EL (cell line): ENCODE measurements around the gene IGSF1.

Source experiments
- DNase-seq: peaks from one replicate; pipeline ENCODE4 v3.0.0-alpha.2; 2016

Gene IGSF1

DNA sequence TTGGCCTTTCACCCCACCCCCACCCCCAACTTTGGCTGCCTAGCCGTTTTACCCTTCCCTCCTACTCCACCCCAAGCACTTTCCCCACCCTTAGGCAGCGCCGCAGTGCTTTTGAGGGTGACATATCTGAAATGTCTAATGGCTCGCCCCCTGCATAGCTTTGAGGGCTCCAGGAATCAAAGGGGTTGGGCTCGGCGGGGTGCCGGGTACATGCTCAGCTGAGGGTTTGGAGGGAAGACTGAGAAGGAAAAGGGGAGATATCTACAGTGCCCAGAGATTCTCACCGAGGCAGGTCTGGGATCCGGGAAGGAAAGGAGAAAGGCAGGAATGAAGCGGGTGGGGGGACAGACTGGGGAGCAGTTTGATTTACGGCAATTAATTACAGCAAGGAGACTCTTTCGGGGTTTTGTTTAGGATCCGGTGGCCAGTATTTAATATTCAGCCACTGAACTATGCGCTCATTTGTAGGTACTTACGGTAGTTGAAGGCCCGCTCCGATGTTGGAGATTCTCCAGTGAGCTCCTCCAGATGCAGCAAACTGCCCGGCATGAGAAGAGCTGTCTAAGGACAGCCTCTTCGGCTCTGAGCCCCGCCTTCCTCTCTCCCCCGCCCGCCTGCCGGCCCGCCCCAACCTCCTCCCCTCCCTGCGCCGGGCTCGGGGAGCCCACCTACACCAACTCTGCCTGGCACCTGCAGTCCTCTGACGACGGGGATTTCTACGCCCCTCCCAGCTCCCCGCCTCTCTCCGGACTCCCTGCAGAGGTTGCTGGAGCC is at the start of gene IGSF1:
IGSF1 (minus strand) TSS at position 569 of the 774 bp plus-strand sequence. CDS start 2,632 bp downstream, outside the sequence.
- DNase-seq, result no peak

DNA sequence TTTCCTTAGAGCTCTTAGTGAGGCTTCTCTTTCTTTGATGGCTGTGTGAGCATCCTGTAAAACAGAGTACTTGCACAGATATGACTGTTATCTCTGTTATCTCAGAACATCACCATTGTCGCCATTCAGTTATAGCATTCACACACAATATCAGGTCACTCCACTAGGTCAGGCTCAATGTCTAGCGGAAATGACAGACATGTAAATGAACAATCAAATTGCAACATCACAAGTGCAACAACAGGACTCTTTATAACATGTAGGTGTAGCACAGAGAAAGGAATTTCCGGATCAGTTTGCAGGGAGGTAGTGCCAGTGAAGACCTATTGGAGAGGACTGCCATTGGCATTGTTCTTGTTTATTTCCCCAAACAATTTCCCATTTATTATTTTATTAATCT is 43.2 kb upstream of the IGSF1 start:
- no peak for DNase-seq

DNA sequence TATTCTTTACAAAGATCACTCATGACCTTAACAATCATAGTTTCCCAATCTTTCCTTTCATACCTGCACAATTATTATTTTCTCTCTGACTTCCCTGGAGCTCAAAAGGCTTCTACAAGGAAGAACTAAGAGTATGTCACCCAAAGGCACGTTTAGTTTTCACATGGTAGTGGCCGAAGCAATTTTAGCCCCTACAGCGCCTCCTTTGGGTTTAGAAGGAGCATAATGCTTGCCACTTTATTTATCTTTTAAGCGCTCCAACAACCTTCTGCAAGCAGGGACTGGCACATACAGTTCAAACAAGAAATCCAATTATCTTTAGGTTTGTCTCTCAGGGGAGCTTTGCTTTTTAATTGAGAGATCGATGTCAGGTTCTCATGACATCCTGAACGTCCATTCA is 42.0 kb upstream of the IGSF1 start:
- no peak for DNase-seq

DNA sequence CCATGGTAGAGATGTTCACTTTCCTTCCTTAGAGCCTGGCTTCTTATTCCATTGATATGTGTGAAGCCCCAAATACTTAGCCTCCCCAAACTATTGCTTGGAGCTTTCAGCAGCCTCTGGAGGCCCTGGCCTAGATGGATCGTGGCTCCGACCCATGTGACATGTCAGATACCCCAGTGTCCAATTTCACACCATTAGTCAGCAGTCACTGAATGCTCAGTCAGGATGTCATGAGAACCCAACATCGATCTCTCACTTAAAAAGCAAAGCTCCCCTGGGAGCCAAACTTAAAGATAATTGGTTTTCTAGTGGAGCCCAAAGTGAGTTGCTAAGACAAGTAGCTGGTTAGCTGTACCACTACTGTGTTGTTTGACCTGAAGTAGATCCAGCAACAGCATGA is 41.6 kb upstream of the IGSF1 start:
- DNase-seq, result no peak

DNA sequence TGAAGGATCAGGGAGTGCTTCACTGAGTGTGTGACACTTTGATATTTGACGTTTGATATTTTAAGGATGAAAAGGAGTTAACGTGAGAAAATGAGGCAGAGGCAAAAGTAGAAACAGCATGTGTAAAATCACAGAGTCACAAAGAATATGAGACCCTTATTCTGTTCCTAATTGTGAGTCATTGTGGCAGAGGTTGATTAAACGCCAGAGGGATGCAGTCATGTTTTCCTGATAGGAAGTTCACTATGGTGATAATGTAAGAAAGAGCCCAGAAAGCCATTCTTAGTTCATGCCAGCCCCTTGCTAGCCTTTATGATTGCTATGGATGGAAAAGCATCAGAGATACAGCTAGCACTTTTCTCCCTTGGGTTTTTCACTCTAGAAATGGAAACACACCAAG is 33.5 kb upstream of the IGSF1 start:
- no peak for DNase-seq

- DNase-seq, result no peak
These were observed 28.2 kb upstream of the IGSF1 start for GRCh38 chrX:131317326-131317725.

DNA sequence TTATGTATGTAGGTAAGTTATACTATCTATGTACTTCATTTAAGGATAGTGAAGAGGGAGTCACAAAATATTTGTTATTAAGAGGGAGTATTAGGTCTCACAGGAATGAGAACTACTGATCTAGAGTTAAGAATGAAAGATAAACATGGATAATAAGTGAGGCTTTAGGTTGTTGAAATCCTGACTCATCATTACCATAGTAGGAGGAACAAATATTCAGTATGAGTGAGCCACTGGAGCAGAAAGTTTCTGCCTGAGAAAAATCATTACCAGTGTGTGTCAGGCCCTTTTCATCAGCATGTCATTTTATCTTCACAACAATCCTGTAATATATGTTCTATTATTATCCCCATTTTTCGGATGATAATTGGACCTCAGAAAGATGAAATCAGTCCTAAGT is 27.2 kb upstream of the IGSF1 start:
- no peak for DNase-seq

- DNase-seq, result no peak
These were observed 19.9 kb upstream of the IGSF1 start for GRCh38 chrX:131308980-131309379.

DNA sequence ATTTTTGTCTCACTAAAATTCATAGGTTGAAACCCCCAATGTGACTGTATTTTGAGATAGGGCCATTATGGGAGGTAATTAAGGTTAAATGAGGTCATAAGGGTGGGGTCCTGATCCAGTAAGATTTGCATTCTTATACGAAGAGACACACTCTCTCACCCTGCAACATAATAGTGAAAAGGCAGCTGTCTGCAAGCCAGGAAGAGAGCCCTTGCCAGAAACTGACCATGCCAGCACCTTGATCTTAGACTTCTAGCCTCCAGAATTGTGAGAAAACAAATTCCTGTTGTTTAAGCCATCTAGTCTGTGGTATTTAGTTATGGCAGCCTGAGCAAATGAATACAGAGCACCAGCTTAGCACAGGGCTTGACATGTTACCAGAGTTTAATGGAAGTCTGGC is 17.5 kb upstream of the IGSF1 start:
- DNase-seq, result no peak

- no peak for DNase-seq
These were observed 16.8 kb upstream of the IGSF1 start for GRCh38 chrX:131305926-131306325.

GRCh38 chrX:131302701-131303100 is 13.6 kb upstream of the IGSF1 start:
- DNase-seq, result no peak

DNA sequence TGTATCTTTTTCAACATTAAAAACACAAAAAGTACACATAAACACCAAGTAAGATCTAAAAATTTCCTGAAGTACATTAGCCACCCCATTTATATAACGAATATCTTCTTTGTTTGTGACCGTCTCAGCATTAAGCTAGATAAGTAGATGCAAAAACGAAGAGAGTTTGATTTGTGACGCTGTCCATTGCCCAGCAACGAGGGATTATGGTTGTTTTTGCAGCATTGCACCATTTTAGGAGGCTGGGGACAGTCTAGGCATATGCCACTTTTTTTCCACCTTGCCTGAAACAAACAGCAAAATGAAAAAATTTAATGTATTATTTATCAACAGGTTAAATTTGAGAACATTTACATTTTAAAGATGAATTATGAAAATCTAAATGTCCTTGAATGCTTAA is 12.0 kb upstream of the IGSF1 start:
- DNase-seq, result no peak

DNA sequence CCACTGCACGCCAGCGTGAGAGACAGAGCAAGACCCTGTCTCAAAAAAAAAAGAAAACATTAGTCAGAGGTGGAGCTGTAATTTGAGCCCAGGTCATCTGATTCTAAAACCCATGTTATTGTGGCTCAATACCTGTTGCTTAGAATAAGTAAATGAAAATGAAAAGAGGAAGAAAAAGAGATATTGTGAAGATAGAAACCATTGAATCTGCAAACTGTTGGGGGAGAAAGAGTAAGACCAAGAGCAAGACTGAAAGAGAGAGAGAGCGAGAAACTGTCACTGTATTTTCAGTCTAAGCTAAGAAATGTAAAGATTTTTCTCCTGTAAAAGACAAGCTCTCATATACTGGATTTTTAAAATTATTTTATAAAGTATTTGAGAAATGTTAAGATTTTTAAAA is 9.7 kb upstream of the IGSF1 start:
- DNase-seq, result no peak

DNA sequence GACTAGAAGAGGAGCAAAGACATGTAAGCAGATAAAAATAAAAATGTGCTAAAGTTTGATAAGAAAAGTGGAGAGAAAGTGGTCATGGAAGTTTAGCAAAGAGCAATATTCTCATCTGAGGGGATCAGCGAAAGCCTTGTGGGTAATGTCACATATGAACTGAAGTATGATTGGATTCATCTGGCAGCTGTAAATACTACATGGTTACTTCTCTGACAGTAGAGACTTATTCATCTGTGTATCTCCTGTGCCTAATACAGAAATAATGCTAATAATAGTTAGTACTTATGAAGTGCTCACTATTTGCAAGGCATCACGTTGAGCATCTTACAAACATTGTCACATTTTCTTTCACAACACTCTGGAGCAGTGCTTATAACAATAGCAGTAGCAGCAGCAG is 8.9 kb upstream of the IGSF1 start:
- no peak for DNase-seq

DNA sequence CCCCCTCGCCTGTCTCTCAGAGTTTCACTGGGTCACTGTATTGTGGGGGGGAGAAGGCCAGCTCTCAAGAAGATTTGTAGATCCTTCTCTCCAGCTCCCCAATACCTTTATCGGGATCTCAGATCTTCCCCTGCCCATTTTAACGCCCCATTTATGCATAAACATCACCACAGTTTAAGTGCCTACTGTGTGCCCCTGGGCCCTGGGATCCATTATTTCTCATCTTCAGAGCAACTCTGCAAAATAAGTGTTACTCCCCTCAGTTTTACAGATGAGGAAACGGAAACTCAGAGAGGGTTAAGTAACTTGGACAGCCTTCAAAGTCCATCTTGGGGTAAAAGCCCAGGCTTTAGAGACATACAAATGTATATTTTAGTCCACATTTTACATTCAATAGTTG is 421 bp upstream of the IGSF1 start:
- DNase-seq, result no peak

DNA sequence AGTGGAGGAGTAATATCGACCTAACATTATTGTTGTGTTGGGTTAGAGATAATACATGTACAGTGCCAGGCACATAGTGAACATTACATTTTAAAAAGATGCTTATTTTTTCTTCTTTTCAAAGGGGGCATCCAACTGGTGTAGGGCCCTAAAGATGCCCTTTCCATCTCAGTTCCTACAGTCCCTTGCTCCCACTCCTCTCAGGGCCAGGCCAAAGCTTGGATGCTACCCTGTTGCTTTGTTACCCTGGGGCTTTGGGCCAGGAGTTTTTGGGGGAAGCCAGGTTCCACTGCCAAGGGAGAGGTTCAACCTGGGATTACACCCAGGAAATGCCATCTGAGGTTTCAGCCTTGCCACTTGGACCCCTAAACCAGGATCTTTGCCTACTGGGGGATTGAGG is 918 bp downstream of the IGSF1 start:
- DNase-seq, result no peak

- no peak for DNase-seq
These were observed 1.4 kb downstream of the IGSF1 start for GRCh38 chrX:131287560-131288179.

DNA sequence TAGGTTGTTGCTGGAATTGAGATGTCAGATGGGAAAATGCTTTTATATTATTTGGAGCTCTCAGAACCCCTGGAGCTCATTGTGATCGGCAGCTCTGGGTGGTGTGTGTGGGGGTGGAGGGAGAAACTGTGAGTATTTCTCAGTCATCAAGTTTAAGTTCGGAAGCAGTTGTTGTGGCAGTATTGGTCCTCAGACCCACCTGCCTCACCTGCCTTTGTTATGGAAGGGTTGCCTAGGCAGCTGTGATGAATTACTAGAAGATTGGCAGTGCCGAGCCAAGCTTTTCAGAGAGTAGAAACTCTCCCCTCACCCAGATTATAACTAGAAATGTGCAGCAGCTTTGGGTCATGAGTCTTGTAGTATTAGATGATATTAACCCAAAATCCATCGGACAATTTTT is 9.5 kb downstream of the IGSF1 start:
- DNase-seq, result no peak

GRCh38 chrX:131279197-131279596 is 9.9 kb downstream of the IGSF1 start:
- DNase-seq, result no peak

DNA sequence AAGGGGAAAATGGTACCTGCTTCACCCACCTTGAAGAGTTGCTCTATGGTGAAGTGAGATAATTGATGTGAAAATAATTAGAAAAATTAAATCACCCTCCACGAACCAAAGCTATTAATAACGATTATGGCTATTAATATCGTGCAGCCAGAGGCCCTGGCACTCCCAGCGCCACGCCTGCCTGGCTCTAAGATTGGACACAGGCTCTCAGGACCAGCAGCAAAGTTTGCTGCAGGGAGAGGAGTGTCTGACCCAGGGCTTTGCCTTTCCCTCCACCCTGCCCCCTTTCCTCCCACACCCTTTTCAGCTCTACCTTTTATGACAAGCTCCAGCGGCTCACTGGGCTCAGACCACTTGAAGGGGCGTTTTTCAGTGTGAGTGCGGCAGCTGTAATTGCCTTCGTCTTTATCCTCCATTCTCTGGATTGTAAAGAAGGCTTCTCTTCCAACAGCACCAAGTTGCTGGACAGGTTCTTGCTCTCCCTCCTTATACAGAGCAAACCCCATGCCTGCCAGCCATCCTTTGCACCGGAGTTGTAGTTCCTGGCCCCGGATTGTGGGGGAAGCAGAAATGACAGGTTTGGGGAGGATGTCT is 11.5 kb downstream of the IGSF1 start:
- DNase-seq, result no peak

DNA sequence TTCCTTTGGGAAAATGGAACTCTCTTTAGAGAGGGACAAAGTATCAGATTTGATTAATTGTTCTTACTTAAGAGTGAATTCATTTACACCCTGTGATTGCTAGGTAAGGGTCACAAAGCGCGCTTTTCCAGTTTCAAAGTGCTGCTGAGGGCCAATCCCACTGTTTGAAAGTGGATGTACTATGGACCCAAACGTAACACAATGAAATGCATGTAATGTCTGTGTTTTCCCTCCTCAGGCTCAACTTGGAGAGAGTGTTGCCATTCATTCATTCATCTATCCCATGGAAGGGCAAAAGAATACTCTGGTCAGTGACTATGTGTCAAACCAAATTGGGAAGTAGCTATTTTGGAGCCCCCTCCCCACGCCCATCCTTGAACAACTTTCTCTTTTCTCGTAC is 16.1 kb downstream of the IGSF1 start:
- DNase-seq, result no peak

DNA sequence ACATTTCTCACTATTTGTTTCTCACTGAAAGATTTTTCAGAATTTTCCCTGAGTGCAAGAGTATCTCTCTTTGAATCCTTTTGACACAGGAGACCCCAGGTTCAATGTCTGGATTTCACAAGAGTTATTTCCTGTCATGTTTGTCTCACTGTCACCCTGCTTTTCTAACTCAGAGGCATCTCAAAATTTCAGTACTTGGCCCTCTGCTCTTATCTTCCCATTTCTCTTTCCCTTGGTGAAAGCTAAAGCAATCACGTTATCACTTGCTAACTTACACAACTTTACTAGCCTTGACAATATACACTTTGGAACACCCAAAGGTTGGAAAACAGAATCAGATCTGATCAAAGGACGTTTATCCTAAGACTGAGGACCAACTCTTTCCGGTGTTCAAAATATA is 17.3 kb downstream of the IGSF1 start:
- DNase-seq, result no peak

DNA sequence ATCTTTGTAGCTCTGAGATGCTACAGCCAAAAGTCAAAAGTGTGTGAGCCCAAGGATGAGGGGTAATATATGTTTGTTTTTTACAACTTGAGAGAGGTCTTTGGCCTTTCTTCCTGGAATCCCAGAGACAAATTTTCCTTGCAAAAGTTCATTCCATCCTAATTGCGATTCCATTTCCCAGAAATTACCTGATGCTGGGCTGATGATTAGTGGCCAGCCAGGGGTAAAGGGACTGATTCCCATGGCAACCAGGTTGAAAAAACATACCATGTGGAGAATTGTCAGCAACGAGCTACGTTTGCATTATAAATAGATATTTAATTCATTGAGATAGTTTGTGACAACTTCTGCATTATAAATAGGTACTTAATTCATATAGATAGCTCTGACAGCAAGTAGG is 17.8 kb downstream of the IGSF1 start:
- DNase-seq, result no peak

DNA sequence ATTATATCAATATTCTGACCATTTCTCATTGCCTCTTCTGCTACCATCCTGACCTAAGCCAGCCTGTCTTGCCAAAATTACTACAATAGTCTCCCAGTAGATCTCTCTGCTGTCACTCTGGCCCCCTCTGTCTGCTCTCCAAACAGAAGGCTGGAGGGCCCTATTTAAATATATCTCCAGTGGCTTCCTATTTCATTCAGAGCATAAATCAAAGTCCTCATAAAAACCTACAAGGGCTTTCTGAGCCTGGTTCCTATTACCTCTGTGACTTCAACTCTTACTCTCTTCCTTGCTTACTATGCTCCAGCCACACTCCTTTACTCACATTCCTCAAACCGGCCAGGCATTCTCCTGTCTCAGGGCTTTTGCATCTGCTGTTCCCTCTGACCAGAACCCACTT is 19.0 kb downstream of the IGSF1 start:
- no peak for DNase-seq

DNA sequence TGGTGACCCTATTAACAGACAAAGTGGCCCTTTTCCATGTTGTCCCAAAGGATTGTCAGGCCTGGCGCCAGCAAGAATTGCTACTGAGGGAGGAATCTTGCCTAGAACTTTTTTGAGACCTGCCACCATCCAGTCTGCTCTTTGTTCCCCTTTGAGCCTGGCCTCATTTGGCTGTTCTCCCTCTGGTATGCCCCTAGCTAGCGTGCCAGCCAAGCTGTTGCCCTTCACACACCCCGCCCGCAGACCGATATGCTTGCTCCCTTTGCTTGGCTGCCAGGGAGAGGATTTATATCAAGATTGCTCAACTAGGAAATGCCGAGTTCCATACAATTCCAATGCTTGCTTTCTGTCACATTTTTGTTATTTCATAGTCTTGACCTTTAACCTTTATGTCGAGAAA is 24.4 kb downstream of the IGSF1 start:
- no peak for DNase-seq
